NCI-H2107 treated with DMSO at 0.1 percent for 48 hours (cell line): ENCODE data around the gene NCKAP5.
"Not testable (repeated sequence)": the region's sequence is repeated elsewhere in the genome, so short reads cannot be mapped to it uniquely, and the experiment has no call there.

ENCODE experiments used
- DNase-seq: peaks from one replicate; lab custom pipeline; 2025; ENCODE audit not compliant: unreplicated experiment; lab: John Stamatoyannopoulos, UW

The NCKAP5 gene

GRCh38 chr2:132844585-132844984 lies 723.7 kb downstream of the NCKAP5 start:
- DNase-seq = no peak

- no peak for DNase-seq
Measured at GRCh38 chr2:132837769-132838168, 730.5 kb downstream of the NCKAP5 start.

GRCh38 chr2:132830321-132830827 lies 737.9 kb downstream of the NCKAP5 start:
- DNase-seq = no peak

GRCh38 chr2:132825601-132826000 lies 742.7 kb downstream of the NCKAP5 start:
- DNase-seq = no peak

GRCh38 chr2:132824716-132825115 lies 743.5 kb downstream of the NCKAP5 start:
- no peak for DNase-seq

- no peak for DNase-seq
Measured at GRCh38 chr2:132816234-132816633, 752.0 kb downstream of the NCKAP5 start.

- DNase-seq = no peak
Measured at GRCh38 chr2:132815516-132815915, 752.7 kb downstream of the NCKAP5 start.

- DNase-seq = no peak
Measured at GRCh38 chr2:132814651-132815050, 753.6 kb downstream of the NCKAP5 start.

GRCh38 chr2:132813422-132813821 lies 754.8 kb downstream of the NCKAP5 start:
- DNase-seq = no peak

GRCh38 chr2:132811148-132811915 lies 756.9 kb downstream of the NCKAP5 start:
- DNase-seq = no peak

- not testable (repeated sequence) for DNase-seq
Measured at GRCh38 chr2:132809962-132810361, 758.3 kb downstream of the NCKAP5 start.

GRCh38 chr2:132804051-132804450 lies 764.2 kb downstream of the NCKAP5 start:
- no peak for DNase-seq

- DNase-seq = no peak
Measured at GRCh38 chr2:132798341-132798740, 769.9 kb downstream of the NCKAP5 start.

GRCh38 chr2:132797556-132797955 lies 770.7 kb downstream of the NCKAP5 start:
- no peak for DNase-seq

- no peak for DNase-seq
Measured at GRCh38 chr2:132797071-132797470, 771.2 kb downstream of the NCKAP5 start.

GRCh38 chr2:132795220-132795619 lies 773.0 kb downstream of the NCKAP5 start:
- DNase-seq = no peak

GRCh38 chr2:132793532-132793931 lies 774.7 kb downstream of the NCKAP5 start:
- no peak for DNase-seq

- DNase-seq = no peak
Measured at GRCh38 chr2:132790207-132790785, 778.0 kb downstream of the NCKAP5 start.

- DNase-seq = no peak
Measured at GRCh38 chr2:132789066-132789465, 779.2 kb downstream of the NCKAP5 start.

- DNase-seq = no peak
Measured at GRCh38 chr2:132788310-132788838, 779.9 kb downstream of the NCKAP5 start.

- no peak for DNase-seq
Measured at GRCh38 chr2:132783883-132784282, 784.4 kb downstream of the NCKAP5 start.

- DNase-seq = no peak
Measured at GRCh38 chr2:132782176-132782783, 786.0 kb downstream of the NCKAP5 start.
